Mammary microvascular endothelial cell (primary cell): Measurements from ENCODE around the gene CAPN14. TPM values are rescaled to one million over a fixed set of nuclear protein-coding genes. Genes with fewer than 3 reads are reported as not detected.

Source experiments
- total RNA-seq: library from RNA; depleted of rRNA; stranded (reverse); fragments of >200 nt; gene quantifications from 2 replicates; pipeline ENCODE4 v1.2.3, GENCODE V29; 2015

Gene CAPN14, protein sequence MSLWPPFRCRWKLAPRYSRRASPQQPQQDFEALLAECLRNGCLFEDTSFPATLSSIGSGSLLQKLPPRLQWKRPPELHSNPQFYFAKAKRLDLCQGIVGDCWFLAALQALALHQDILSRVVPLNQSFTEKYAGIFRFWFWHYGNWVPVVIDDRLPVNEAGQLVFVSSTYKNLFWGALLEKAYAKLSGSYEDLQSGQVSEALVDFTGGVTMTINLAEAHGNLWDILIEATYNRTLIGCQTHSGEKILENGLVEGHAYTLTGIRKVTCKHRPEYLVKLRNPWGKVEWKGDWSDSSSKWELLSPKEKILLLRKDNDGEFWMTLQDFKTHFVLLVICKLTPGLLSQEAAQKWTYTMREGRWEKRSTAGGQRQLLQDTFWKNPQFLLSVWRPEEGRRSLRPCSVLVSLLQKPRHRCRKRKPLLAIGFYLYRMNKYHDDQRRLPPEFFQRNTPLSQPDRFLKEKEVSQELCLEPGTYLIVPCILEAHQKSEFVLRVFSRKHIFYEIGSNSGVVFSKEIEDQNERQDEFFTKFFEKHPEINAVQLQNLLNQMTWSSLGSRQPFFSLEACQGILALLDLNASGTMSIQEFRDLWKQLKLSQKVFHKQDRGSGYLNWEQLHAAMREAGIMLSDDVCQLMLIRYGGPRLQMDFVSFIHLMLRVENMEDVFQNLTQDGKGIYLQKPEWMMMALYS
- not detected in 2 replicates for total RNA-seq

DNA sequence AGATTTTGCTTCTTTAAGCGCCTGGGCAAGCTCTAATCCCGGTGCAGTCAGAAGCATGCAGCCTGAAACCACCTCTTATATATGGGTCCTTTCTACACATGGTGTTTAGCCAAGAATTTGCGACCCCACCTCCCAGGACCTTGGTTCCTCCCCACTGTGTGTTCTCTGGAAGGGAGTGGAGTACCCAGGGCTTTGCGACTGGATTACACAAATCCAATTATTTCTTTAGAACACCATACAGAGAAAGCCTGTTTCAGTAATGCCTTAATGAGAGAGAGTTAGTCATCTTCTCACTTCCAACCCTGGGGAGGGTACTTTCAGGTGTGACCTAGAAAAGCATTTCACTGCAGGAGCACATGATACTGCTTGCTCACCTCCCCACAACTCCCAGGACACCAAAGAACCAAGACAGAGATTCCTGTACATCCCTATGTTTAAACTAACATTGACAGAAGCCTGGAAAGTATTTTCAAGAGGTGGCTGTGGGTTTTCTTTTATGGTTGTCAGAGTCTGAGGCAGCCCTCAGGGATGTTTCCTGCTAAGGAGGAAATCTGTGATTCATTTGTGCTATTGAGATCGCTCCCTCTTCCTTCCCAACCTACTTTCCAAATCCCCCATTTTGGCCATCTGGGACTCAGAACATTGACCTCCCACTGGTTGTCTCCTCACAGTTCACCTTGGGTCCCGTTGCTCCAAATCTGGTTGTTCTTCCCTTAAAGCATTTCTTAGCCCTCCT is at the start of gene CAPN14:
Gene CAPN14 (minus strand): TSS at position 51 of the 736 bp plus-strand sequence. CDS start 12,068 bp downstream, outside the sequence.

DNA sequence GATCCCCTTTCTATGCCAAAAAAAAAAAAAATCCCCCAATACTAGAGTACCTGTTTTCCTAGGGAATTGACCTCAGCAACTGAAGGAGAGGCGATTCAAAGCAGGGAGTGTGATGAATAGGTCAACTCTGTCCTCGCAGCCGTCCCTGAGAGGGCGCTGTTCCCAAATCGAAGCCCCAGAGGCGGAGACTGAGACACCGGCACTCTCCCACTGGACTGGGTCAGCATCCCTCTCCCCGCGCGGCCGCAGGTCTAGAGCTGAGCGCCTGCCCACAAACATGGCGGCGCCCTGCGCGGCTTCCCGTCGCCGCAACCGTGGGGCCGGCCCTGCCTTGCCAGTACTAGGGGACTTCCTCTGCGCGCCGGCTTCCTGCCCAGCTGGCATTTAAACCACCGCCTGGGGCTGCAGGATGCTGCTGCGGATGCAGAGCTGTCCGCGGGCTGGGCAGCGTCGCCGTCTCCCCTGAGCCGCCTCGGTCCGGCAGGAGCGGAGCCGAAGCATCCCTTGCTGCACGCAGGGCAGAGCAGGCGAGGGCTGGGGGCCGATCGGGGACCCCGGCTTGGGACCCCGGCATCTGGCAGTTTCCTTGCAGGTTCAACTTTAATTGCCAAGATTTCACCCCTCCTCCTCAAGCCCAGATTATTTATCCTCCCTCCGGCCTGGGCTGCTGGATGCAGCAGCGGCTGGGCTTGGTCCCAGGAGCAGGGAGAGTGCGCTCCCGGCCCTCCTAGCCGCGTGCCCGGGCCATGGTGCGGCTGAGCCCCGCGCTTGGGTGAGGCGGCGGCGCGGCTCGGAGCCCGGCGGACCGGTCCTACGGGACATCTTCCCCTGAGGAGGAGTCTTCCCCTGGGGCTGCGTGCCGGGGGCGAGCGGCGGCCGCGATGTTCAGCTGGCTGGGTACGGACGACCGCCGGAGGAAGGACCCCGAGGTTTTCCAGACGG is 16.7 kb upstream of the CAPN14 start, which contains the start of gene EHD3:
Gene EHD3 (plus strand): TSS at position 412 of the 942 bp plus-strand sequence. CDS start 470 bp downstream, at position 882.

DNA sequence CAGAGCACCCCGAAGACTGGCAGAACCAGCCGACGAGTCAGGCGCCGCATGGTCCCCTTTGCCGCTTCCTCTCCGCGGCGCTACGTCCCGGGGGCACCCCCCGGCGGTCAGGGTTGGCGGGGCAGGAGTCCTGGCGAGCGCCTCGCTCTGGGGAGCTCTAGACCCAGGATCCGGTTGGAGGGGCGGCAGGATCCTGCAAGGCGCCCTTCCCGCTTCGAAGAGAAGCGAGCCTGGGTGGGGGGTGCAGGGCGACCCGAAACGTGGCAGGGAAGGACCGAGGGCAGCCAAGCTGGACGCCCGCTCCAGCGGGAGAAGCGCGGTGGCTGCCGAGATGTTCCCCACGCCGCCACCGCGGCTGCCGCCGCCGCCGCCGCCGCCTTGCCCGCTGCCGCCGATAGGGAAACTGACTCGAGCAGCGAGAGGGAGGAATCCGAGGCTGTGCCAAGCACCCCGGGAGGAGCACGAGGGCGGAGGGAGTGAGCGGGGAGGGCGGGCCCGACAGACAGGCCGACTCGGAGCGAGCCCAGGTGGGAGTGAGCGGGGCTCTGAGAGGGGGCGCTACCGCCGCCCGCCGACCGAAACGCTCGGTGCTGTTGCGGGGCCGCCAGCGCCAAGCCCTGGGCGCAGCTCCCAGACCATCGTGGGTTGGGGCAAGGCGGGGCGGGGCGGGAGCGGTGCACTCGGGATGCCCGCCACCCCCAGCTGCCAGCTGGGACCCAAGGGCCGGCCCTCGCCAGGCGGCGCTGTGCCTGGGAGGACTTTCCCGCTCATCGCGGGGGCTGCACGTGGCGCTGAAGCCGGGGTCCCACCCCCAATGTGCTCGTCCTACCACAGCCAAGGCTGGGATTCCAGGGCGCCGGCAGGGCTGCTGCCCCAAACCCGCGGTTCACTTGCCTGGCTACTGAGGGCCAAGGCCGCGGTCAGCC is 79.0 kb downstream of the CAPN14 start, which contains the start of gene GALNT14:
Gene GALNT14 (minus strand): TSS at position 404 of the 926 bp plus-strand sequence. CDS start 354 bp downstream, at position 50.

Other genes starting within 250 kb of the CAPN14 start
- 2.1 and 5.9 TPM in 2 replicates for gene GALNT14, start 79.1 kb downstream of the CAPN14 start, total RNA-seq
- 4.4 and 5.4 TPM in 2 replicates for gene EHD3, start 16.6 kb upstream of the CAPN14 start, total RNA-seq
- not detected in 2 replicates for gene XDH, start 197.2 kb upstream of the CAPN14 start, total RNA-seq